H1 (cell line): ENCODE measurements around the gene SSTR3. TPM values are rescaled to one million over a fixed set of nuclear protein-coding genes. Genes with fewer than 3 reads are reported as not detected.

Experiments
- CTBP2 ChIP-seq: IDR thresholded peaks from 2 replicates; pipeline ENCODE4 v1.7.0; 2011; ENCODE audit warnings: borderline replicate concordance, mild to moderate bottlenecking, moderate library complexity, mixed read lengths, low read length; ENCODE audit not compliant: insufficient read depth, insufficient read length
- GABPA ChIP-seq: IDR thresholded peaks from 2 replicates; pipeline ENCODE4 v1.6.1; 2011; ENCODE audit warnings: mild to moderate bottlenecking, low read length, moderate library complexity, borderline replicate concordance; ENCODE audit not compliant: insufficient read depth
- polyA plus RNA-seq, 7 experiments: library from polyadenylated mRNA; depleted of rRNA in 3 of 7; stranded (reverse) in 5 of 7; unstranded in 2 of 7; fragments of >200 nt in 5 of 7; fragments of 200-250 nt in 2 of 7; gene quantifications; 1 replicate in 5 of 7; 2 replicates in 1 of 7; 4 replicates in 1 of 7; pipeline versions ENCODE4 v1.2.1 to v1.2.3, GENCODE V29; 2011 to 2013; ENCODE audit warnings: missing spikeins in 2 of 7, mixed read lengths in 2 of 7
- total RNA-seq: library from RNA; stranded (reverse); fragmentation: NEBNext Ultra II Directional; extraction: Animal tissue kit (Norgen Biotek cat#: 25700); gene quantifications from 2 replicates; pipeline ENCODE4 v1.2.1, GENCODE V29; 2021

The SSTR3 gene
- total and polyA plus RNA-seq, 2 of the 8 experiments (the other 6 are each of a cell fraction or from before 2014, with no cell fraction given), result 0.22 to 0.77 TPM

GRCh38 chr22:37243402-37244113, 31.3 kb upstream of the SSTR3 start (continued):
- TF ChIP-seq GABPA (no peak), CTBP2 (no peak)
